PC-3 (cell line): ENCODE data around the gene LRRC52. TPM values are rescaled to one million over a fixed set of nuclear protein-coding genes. Genes with fewer than 3 reads are reported as not detected.

Source experiments
- ATAC-seq: fragments of 200-7000 bp; cut with Tn5 transposase; 2 replicates; pipeline ENCODE4 v1.9.1; 2020; ENCODE audit warnings: mild to moderate bottlenecking, moderate library complexity
- BruUV-seq: library from RNA; stranded (reverse); fragments of 400-500 nt; replicated peaks from 2 replicates; lab custom pipeline; 2021; lab: Mats Ljungman, UMichigan
- CTCF ChIA-PET: fragments of 300-600 bp; sonication (Branson Sonifier 250); formaldehyde crosslinking; loops from one replicate; lab custom pipeline; 2022; ENCODE audit warnings: antibody characterized with exemption; lab: Charles Lee
- POLR2A ChIA-PET: fragments of 300-600 bp; sonication (Branson Sonifier 250); formaldehyde crosslinking; loops from one replicate; lab custom pipeline; 2022; ENCODE audit warnings: antibody characterized with exemption; ENCODE audit not compliant: unreplicated experiment; lab: Charles Lee
- DNase-seq: peaks from one replicate; pipeline ENCODE4 v3.0.0-alpha.2; 2015
- H2AFZ ChIP-seq: fragments of 300-600 bp; sonication (generic); 2 replicates; pipeline ENCODE4 v1.6.0; 2016; ENCODE audit warnings: antibody characterized with exemption, low read length
- H3F3A ChIP-seq: fragments of 300-600 bp; sonication (generic); one replicate; pipeline ENCODE4 v1.6.0; 2017; ENCODE audit warnings: antibody characterized with exemption, low read length, control low read depth, mild to moderate bottlenecking; ENCODE audit not compliant: unreplicated experiment
- H3K27ac ChIP-seq: fragments of 300-600 bp; sonication (generic); 2 replicates; pipeline ENCODE4 v1.5.1; 2016; ENCODE audit warnings: mild to moderate bottlenecking, low read length
- H3K27me3 ChIP-seq: fragments of 300-600 bp; sonication (generic); 2 replicates; pipeline ENCODE4 v1.6.1; 2016; ENCODE audit warnings: low read length, mixed read lengths
- H3K36me3 ChIP-seq: fragments of 300-600 bp; sonication (generic); 2 replicates; pipeline ENCODE4 v1.6.1; 2016; ENCODE audit warnings: low read depth, mixed run types, low read length, mixed read lengths
- H3K4me1 ChIP-seq: fragments of 300-600 bp; sonication (generic); 2 replicates; pipeline ENCODE4 v1.5.1; 2016; ENCODE audit warnings: low read length; ENCODE audit not compliant: insufficient read depth
- H3K4me2 ChIP-seq: fragments of 300-600 bp; sonication (generic); 2 replicates; pipeline ENCODE4 v1.6.0; 2016; ENCODE audit warnings: low read length
- H3K4me3 ChIP-seq: fragments of 300-600 bp; sonication (generic); 2 replicates; pipeline ENCODE4 v1.5.1; 2016; ENCODE audit warnings: mild to moderate bottlenecking, low read length, mixed read lengths
- H3K79me2 ChIP-seq: fragments of 300-600 bp; sonication (generic); 2 replicates; pipeline ENCODE4 v1.6.1; 2017; ENCODE audit warnings: low read length, mixed read lengths
- H3K9ac ChIP-seq: fragments of 300-600 bp; sonication (generic); 2 replicates; pipeline ENCODE4 v1.6.0; 2016; ENCODE audit warnings: mild to moderate bottlenecking, low read length
- H3K9me2 ChIP-seq: fragments of 300-600 bp; sonication (generic); replicated peaks from 2 replicates; pipeline ENCODE4 v1.6.1; 2016; ENCODE audit warnings: mixed run types, low read length, mixed read lengths
- H3K9me3 ChIP-seq: fragments of 300-600 bp; sonication (generic); 2 replicates; pipeline ENCODE4 v1.6.1; 2016; ENCODE audit warnings: low read length, mixed read lengths
- H4K20me1 ChIP-seq: fragments of 300-600 bp; sonication (generic); 2 replicates; pipeline ENCODE4 v1.6.1; 2016; ENCODE audit warnings: low read length, mixed read lengths
- EZH2 ChIP-seq: fragments of 300-600 bp; sonication (generic); IDR thresholded peaks from one replicate; pipeline ENCODE4 v1.6.1; 2017; ENCODE audit warnings: antibody characterized with exemption, mild to moderate bottlenecking, low read length; ENCODE audit not compliant: unreplicated experiment
- EZH2phosphoT487 ChIP-seq: fragments of 300-600 bp; sonication (generic); IDR thresholded peaks from 2 replicates; pipeline ENCODE4 v1.6.1; 2018; ENCODE audit warnings: mild to moderate bottlenecking, antibody characterized with exemption, low read length, borderline replicate concordance
- intact Hi-C: fragments of 100-400 bp; cut with micrococcal nuclease; formaldehyde crosslinking; loops from 2 replicates; pipeline ENCODE4 v1.9.0; 2023
- total RNA-seq: library from RNA; depleted of rRNA; stranded (reverse); fragments of >200 nt; gene quantifications from 2 replicates; pipeline ENCODE4 v1.2.3, GENCODE V29; 2014
- TF ChIP-seq, protein P1 (sequence below): fragments of 300-600 bp; sonication (generic); conservative IDR thresholded peaks from 2 replicates; pipeline ENCODE4 v1.5.1; 2017; ENCODE audit warnings: antibody characterized with exemption, low read depth, mild to moderate bottlenecking, low read length

Gene LRRC52
- total RNA-seq, 1 experiment from 2014 or later, result not detected

GRCh38 chr1:165597883-165598675 is 54.3 kb downstream of the LRRC52 start:
- BruUV-seq, result TSS peak; percentile 96

GRCh38 chr1:165598676-165599059 is 54.9 kb downstream of the LRRC52 start:
- ChIA-PET POLR2A (interaction anchor here (0.6 to 1.1 kb wide), 2 partner anchors 33 to 188 kb away, joined by 3 read pairs; no protein-coding TSS in a partner anchor), CTCF (interaction anchor here (0.7 kb wide), 1 partner anchor 231 kb away, joined by 3 read pairs; no protein-coding TSS in a partner anchor)
- Histone ChIP-seq H3K79me2 (no peaks in the 10 kb centered on the region), H3K27me3 (peaks cover 11% of the 10 kb centered on the region), H3K4me1 (peaks cover 12% of the 10 kb centered on the region), H2AFZ (peak overlapping the region; percentile 97), H3K9me3 (no peaks in the 10 kb centered on the region), H3K27ac (peak overlapping the region; percentile 73), H4K20me1 (no peaks in the 10 kb centered on the region), H3K36me3 (no peaks in the 10 kb centered on the region), H3K4me2 (peak overlapping the region; percentile 94), H3K4me3 (peak overlapping the region; percentile 76), H3K9ac (peak overlapping the region; percentile 83), H3K9me2 (no peaks in the 10 kb centered on the region), H3F3A (no peaks in the 10 kb centered on the region)
- BruUV-seq, result no TSS peak
- TF ChIP-seq, protein P1, sequence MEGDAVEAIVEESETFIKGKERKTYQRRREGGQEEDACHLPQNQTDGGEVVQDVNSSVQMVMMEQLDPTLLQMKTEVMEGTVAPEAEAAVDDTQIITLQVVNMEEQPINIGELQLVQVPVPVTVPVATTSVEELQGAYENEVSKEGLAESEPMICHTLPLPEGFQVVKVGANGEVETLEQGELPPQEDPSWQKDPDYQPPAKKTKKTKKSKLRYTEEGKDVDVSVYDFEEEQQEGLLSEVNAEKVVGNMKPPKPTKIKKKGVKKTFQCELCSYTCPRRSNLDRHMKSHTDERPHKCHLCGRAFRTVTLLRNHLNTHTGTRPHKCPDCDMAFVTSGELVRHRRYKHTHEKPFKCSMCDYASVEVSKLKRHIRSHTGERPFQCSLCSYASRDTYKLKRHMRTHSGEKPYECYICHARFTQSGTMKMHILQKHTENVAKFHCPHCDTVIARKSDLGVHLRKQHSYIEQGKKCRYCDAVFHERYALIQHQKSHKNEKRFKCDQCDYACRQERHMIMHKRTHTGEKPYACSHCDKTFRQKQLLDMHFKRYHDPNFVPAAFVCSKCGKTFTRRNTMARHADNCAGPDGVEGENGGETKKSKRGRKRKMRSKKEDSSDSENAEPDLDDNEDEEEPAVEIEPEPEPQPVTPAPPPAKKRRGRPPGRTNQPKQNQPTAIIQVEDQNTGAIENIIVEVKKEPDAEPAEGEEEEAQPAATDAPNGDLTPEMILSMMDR, result no peak
- TF ChIP-seq EZH2phosphoT487 (no peak), EZH2 (no peak)
- DNase-seq (no peak), ATAC-seq (no peak)
- intact Hi-C loops, result loop anchor here (1.0 kb wide), 1 partner anchor 33 kb away; the partner anchor contains the start of gene MGST3

More at GRCh38 chr1:165597883-165598675, 54.3 kb downstream of the LRRC52 start:
- Histone ChIP-seq H3K36me3 (no peaks in the 10 kb centered on the region), H3F3A (no peaks in the 10 kb centered on the region), H3K27ac (peak overlapping the region; percentile 73), H3K9me3 (no peaks in the 10 kb centered on the region), H3K9me2 (no peaks in the 10 kb centered on the region), H4K20me1 (no peaks in the 10 kb centered on the region), H3K27me3 (peaks cover 11% of the 10 kb centered on the region), H3K9ac (peak overlapping the region; percentile 83), H2AFZ (peak overlapping the region; percentile 97), H3K4me1 (peaks cover 12% of the 10 kb centered on the region), H3K79me2 (no peaks in the 10 kb centered on the region), H3K4me3 (peak overlapping the region; percentile 76), H3K4me2 (peak overlapping the region; percentile 94)
- TF ChIP-seq EZH2 (no peak), EZH2phosphoT487 (no peak)
- TF ChIP-seq, protein P1, result no peak
- POLR2A ChIA-PET, result interaction anchor here (0.6 to 1.1 kb wide), 4 partner anchors 34 to 231 kb away, joined by 3 to 7 read pairs (median 4); partner anchors contain the start of gene ALDH9A1
- DNase-seq, result peak; percentile 98
- intact Hi-C loops, result loop anchor here (1.0 kb wide), 1 partner anchor 33 kb away; the partner anchor contains the start of gene MGST3
- ATAC-seq, result peak; percentile 97
- CTCF ChIA-PET, result interaction anchor here (0.7 kb wide), 1 partner anchor 231 kb away, joined by 3 read pairs; no protein-coding TSS in a partner anchor
